H1 (cell line): ENCODE results near the gene ROR1. TPM values are rescaled to one million over a fixed set of nuclear protein-coding genes. Genes with fewer than 3 reads are reported as not detected.

ENCODE experiments used
- CTCF ChIA-PET: fragments of 300-600 bp; sonication (Branson Sonifier 250); formaldehyde crosslinking; loops from one replicate; lab custom pipeline; 2021; ENCODE audit not compliant: partially characterized antibody; lab: Charles Lee
- POLR2A ChIA-PET: fragments of 300-600 bp; sonication (Branson Sonifier 250); formaldehyde crosslinking; loops from one replicate; lab custom pipeline; 2021; ENCODE audit warnings: inconsistent platforms; ENCODE audit not compliant: partially characterized antibody; lab: Charles Lee
- DNase-seq, 2 experiments: peaks; one replicate each; pipeline versions ENCODE4 v3.0.0 to v3.0.0-alpha.2; 2010 to 2022; ENCODE audit warnings: low spot score in 2 of 2, low read depth in 1 of 2, mixed read lengths in 1 of 2
- FAIRE-seq: peaks from 2 replicates; lab custom pipeline; 2011; peaks lifted over from hg19 to GRCh38; lab: Jason Lieb, UNC
- H2AFZ ChIP-seq: 2 replicates; pipeline ENCODE4 v1.8.1; 2012; ENCODE audit warnings: low read length, inconsistent platforms
- H2AK5ac ChIP-seq: 2 replicates; pipeline ENCODE4 v1.6.1; 2013; ENCODE audit warnings: low read depth, low read length
- H2BK120ac ChIP-seq: replicated peaks from 2 replicates; pipeline ENCODE3; 2013; ENCODE audit warnings: low read depth, low read length, inconsistent platforms
- H2BK12ac ChIP-seq: 2 replicates; pipeline ENCODE4 v1.6.1; 2013; ENCODE audit warnings: low read depth, low read length
- H2BK15ac ChIP-seq: 2 replicates; pipeline ENCODE4 v1.6.1; 2013; ENCODE audit warnings: low read length
- H2BK20ac ChIP-seq: 2 replicates; pipeline ENCODE4 v1.6.1; 2013; ENCODE audit warnings: low read length
- H2BK5ac ChIP-seq: 2 replicates; pipeline ENCODE4 v1.6.1; 2013; ENCODE audit warnings: low read depth, low read length
- H3K14ac ChIP-seq: 2 replicates; pipeline ENCODE4 v1.6.1; 2013; ENCODE audit warnings: inconsistent platforms; ENCODE audit not compliant: insufficient read length
- H3K18ac ChIP-seq: 2 replicates; pipeline ENCODE4 v1.6.1; 2013; ENCODE audit warnings: low read length; ENCODE audit errors: extremely low read depth
- H3K23ac ChIP-seq: 2 replicates; pipeline ENCODE4 v1.6.1; 2013; ENCODE audit warnings: inconsistent platforms; ENCODE audit not compliant: insufficient read length
- H3K23me2 ChIP-seq: 2 replicates; pipeline ENCODE4 v1.6.1; 2013; ENCODE audit warnings: low read depth, low read length
- H3K27ac ChIP-seq: 2 replicates; pipeline ENCODE4 v1.6.1; 2011; ENCODE audit warnings: low read depth, low read length, inconsistent platforms
- H3K27me3 ChIP-seq, 4 experiments: replicated peaks in 1 of 4; 1 replicate in 1 of 4; 2 replicates in 3 of 4; pipeline versions ENCODE4 v1.6.1 to v1.8.1; 2011 to 2013; ENCODE audit warnings: low read length in 3 of 4, mild to moderate bottlenecking in 3 of 4, inconsistent platforms in 2 of 4, mixed read lengths in 2 of 4, moderate library complexity in 1 of 4; ENCODE audit not compliant: control insufficient read depth in 3 of 4, insufficient read depth in 3 of 4; ENCODE audit errors: extremely low read depth in 1 of 4
- H3K36me3 ChIP-seq, 4 experiments: 2 replicates each; pipeline versions ENCODE4 v1.6.1 to v1.8.1; 2011 to 2013; ENCODE audit warnings: mild to moderate bottlenecking in 4 of 4, low read length in 3 of 4, moderate library complexity in 2 of 4, control low read depth in 1 of 4, inconsistent platforms in 1 of 4; ENCODE audit not compliant: insufficient read depth in 4 of 4, control insufficient read depth in 2 of 4
- H3K4ac ChIP-seq: replicated peaks from 2 replicates; pipeline ENCODE3; 2013; ENCODE audit warnings: low read length, low read depth, mixed read lengths, inconsistent platforms; ENCODE audit not compliant: insufficient read length
- H3K4me1 ChIP-seq, 4 experiments: replicated peaks in 1 of 4; 1 replicate in 1 of 4; 2 replicates in 3 of 4; pipeline versions ENCODE4 v1.6.1 to v1.8.1; 2011 to 2013; ENCODE audit warnings: low read length in 3 of 4, inconsistent platforms in 2 of 4, mixed read lengths in 1 of 4; ENCODE audit not compliant: insufficient read depth in 4 of 4, control insufficient read depth in 3 of 4
- H3K4me2 ChIP-seq, 2 experiments: 2 replicates each; pipeline versions ENCODE4 v1.6.1 to v1.8.1; 2011 to 2013; ENCODE audit warnings: low read depth in 2 of 2, low read length in 2 of 2, control low read depth in 1 of 2, inconsistent platforms in 1 of 2, mild to moderate bottlenecking in 1 of 2; ENCODE audit not compliant: insufficient read depth in 1 of 2
- H3K4me3 ChIP-seq, 4 experiments: fragments of 200-600, 300-600 bp in 1 of 4; sonication (generic), shearing (Covaris generic), sonication (Bioruptor Twin) in 1 of 4; 2 replicates each; pipeline versions ENCODE4 v1.5.1 to v1.8.1; 2011 to 2016; ENCODE audit warnings: low read length in 4 of 4, low read depth in 3 of 4, control low read depth in 2 of 4, inconsistent platforms in 2 of 4, mild to moderate bottlenecking in 2 of 4, mixed read lengths in 1 of 4, moderate library complexity in 1 of 4; ENCODE audit not compliant: insufficient read depth in 2 of 4; ENCODE audit errors: extremely low read depth in 1 of 4
- H3K56ac ChIP-seq: replicated peaks from 2 replicates; pipeline ENCODE3; 2013; ENCODE audit warnings: low read depth, mild to moderate bottlenecking, mixed read lengths, low read length, inconsistent platforms; ENCODE audit not compliant: insufficient read length
- H3K79me1 ChIP-seq: 2 replicates; pipeline ENCODE4 v1.6.1; 2013; ENCODE audit warnings: low read depth, low read length, control low read depth
- H3K79me2 ChIP-seq, 2 experiments: 2 replicates each; pipeline versions ENCODE4 v1.6.1 to v1.8.1; 2012 to 2013; ENCODE audit warnings: low read length in 2 of 2, mild to moderate bottlenecking in 2 of 2, inconsistent platforms in 1 of 2; ENCODE audit not compliant: insufficient read depth in 2 of 2, control insufficient read depth in 1 of 2
- H3K9ac ChIP-seq, 4 experiments: replicated peaks in 1 of 4; 1 replicate in 1 of 4; 2 replicates in 3 of 4; pipeline versions ENCODE4 v1.6.1 to v1.8.1; 2011 to 2013; ENCODE audit warnings: low read depth in 3 of 4, low read length in 3 of 4, control low read depth in 2 of 4, mild to moderate bottlenecking in 2 of 4, moderate library complexity in 2 of 4, inconsistent platforms in 1 of 4; ENCODE audit errors: extremely low read depth in 1 of 4
- H3K9me3 ChIP-seq, 2 experiments: 2 replicates each; pipeline versions ENCODE4 v1.6.1 to v1.8.1; 2012 to 2013; ENCODE audit warnings: mild to moderate bottlenecking in 2 of 2, moderate library complexity in 2 of 2, control low read depth in 1 of 2, inconsistent platforms in 1 of 2, low read depth in 1 of 2, low read length in 1 of 2, mixed read lengths in 1 of 2; ENCODE audit not compliant: insufficient read depth in 2 of 2
- H4K20me1 ChIP-seq, 2 experiments: replicated peaks in 1 of 2; 2 replicates each; pipeline versions ENCODE3 to v1.8.1; 2011 to 2013; ENCODE audit warnings: inconsistent platforms in 2 of 2, low read length in 2 of 2, mild to moderate bottlenecking in 1 of 2; ENCODE audit not compliant: insufficient read depth in 2 of 2, control insufficient read depth in 1 of 2
- H4K5ac ChIP-seq: 2 replicates; pipeline ENCODE4 v1.6.1; 2013; ENCODE audit warnings: low read length, low read depth, mixed read lengths, inconsistent platforms; ENCODE audit not compliant: insufficient read length
- H4K8ac ChIP-seq: 2 replicates; pipeline ENCODE4 v1.8.0; 2013; ENCODE audit warnings: mild to moderate bottlenecking, moderate library complexity, low read length, inconsistent platforms; ENCODE audit not compliant: insufficient read depth; ENCODE audit errors: extremely low read depth
- H4K91ac ChIP-seq: replicated peaks from 2 replicates; pipeline ENCODE3; 2013; ENCODE audit warnings: low read length, mixed read lengths, inconsistent platforms; ENCODE audit not compliant: insufficient read length
- CBX8 ChIP-seq: fragments of 300-800, 300-1000 bp; sonication (generic); IDR thresholded peaks from 2 replicates; pipeline ENCODE4 v1.7.1; 2016; ENCODE audit warnings: low read depth, low read length, borderline replicate concordance
- CHD1 ChIP-seq: IDR thresholded peaks from 2 replicates; pipeline ENCODE4 v1.6.1; 2012; ENCODE audit warnings: low read depth, low read length, improper control_type of control experiment
- CHD2 ChIP-seq: IDR thresholded peaks from 2 replicates; pipeline ENCODE4 v1.6.1; 2012; ENCODE audit warnings: low read length, improper control_type of control experiment
- CTBP2 ChIP-seq: IDR thresholded peaks from 2 replicates; pipeline ENCODE4 v1.7.0; 2011; ENCODE audit warnings: borderline replicate concordance, mild to moderate bottlenecking, moderate library complexity, mixed read lengths, low read length; ENCODE audit not compliant: insufficient read depth, insufficient read length
- JUN ChIP-seq: IDR thresholded peaks from 2 replicates; pipeline ENCODE4 v1.6.1; 2011; ENCODE audit warnings: low read depth, mild to moderate bottlenecking, improper control_type of control experiment, low read length
- NANOG ChIP-seq: IDR thresholded peaks from 2 replicates; pipeline ENCODE4 v1.6.1; 2011; ENCODE audit warnings: low read length, low read depth, mild to moderate bottlenecking, inconsistent platforms; ENCODE audit not compliant: insufficient read depth, poor library complexity, severe bottlenecking
- PHF8 ChIP-seq: fragments of 200-600 bp; sonication (generic); conservative IDR thresholded peaks from 2 replicates; pipeline ENCODE4 v1.7.1; 2012; ENCODE audit warnings: low read depth, mild to moderate bottlenecking, inconsistent platforms, low read length, moderate library complexity
- SAP30 ChIP-seq: fragments of 300-600 bp; sonication (generic); IDR thresholded peaks from 2 replicates; pipeline ENCODE4 v1.7.1; 2012; ENCODE audit warnings: low read length, moderate library complexity, mild to moderate bottlenecking, inconsistent platforms; ENCODE audit not compliant: insufficient read depth, insufficient replicate concordance
- SIN3A ChIP-seq, 2 experiments: IDR thresholded peaks in 1 of 2; conservative IDR thresholded peaks in 1 of 2; 2 replicates each; pipeline ENCODE4 v1.6.1; 2011 to 2012; ENCODE audit warnings: low read length in 2 of 2, improper control_type of control experiment in 1 of 2, low read depth in 1 of 2, mild to moderate bottlenecking in 1 of 2
- SIRT6 ChIP-seq: IDR thresholded peaks from one replicate; pipeline ENCODE4 v1.7.1; 2012; ENCODE audit warnings: low read length, inconsistent platforms
- TEAD4 ChIP-seq: IDR thresholded peaks from 2 replicates; pipeline ENCODE4 v1.6.1; 2012; ENCODE audit warnings: low read depth, low read length, inconsistent platforms, mixed read lengths
- USF2 ChIP-seq: IDR thresholded peaks from 2 replicates; pipeline ENCODE4 v1.6.1; 2011; ENCODE audit warnings: low read length, improper control_type of control experiment
- YY1 ChIP-seq: IDR thresholded peaks from 2 replicates; pipeline ENCODE4 v1.6.1; 2011; ENCODE audit warnings: low read depth, mild to moderate bottlenecking, low read length
- WGBS, 2 experiments: shearing (Covaris generic) in 1 of 2; methylation state at CpG; one replicate each; pipeline versions ENCODE4 v1.1.6 to v1.1.7; 2013 to 2015; ENCODE audit warnings: low lambda C conversion rate in 2 of 2, mixed read lengths in 2 of 2, inconsistent platforms in 1 of 2, low coverage in 1 of 2, missing lambda C conversion rate in 1 of 2; ENCODE audit not compliant: insufficient replicate concordance in 2 of 2, insufficient coverage in 1 of 2, insufficient read length in 1 of 2; ENCODE audit errors: extremely low coverage in 1 of 2, missing lambda C conversion rate in 1 of 2; 5-methylcytosine and 5-hydroxymethylcytosine counted together
- polyA plus RNA-seq, 7 experiments: library from polyadenylated mRNA; depleted of rRNA in 3 of 7; stranded (reverse) in 5 of 7; unstranded in 2 of 7; fragments of >200 nt in 5 of 7; fragments of 200-250 nt in 2 of 7; gene quantifications; 1 replicate in 5 of 7; 2 replicates in 1 of 7; 4 replicates in 1 of 7; pipeline versions ENCODE4 v1.2.1 to v1.2.3, GENCODE V29; 2011 to 2013; ENCODE audit warnings: missing spikeins in 2 of 7, mixed read lengths in 2 of 7
- total RNA-seq: library from RNA; stranded (reverse); fragmentation: NEBNext Ultra II Directional; extraction: Animal tissue kit (Norgen Biotek cat#: 25700); gene quantifications from 2 replicates; pipeline ENCODE4 v1.2.1, GENCODE V29; 2021

ROR1 gene
- total and polyA plus RNA-seq, 2 of the 8 experiments (the other 6 are each of a cell fraction or from before 2014, with no cell fraction given) = 33.6 to 73.6 TPM

DNA sequence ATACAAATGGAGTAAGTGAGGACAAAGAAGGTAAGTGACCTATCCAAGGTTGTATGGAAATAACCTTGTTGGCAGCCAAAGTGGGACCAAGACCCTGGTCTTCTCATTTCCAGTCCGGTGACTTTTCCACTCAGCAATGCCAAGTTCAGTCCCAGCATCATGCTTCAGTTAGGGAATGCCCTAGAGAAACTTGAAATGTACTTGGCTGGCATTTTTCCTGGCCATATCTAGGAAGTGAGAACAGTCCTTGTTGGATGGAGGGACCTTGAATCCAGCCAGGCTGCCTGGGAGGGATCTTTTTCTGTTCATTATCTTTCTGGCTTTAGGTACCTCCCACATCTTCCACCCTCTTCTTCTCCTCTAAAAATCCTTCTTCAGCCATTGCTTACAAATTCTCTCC, 352.8 kb downstream of the ROR1 start:
- H2BK120ac ChIP-seq = no peak overlapping the region
- peaks cover 0 to 3% of the 10 kb centered on the region in 2 experiments; a peak in 1 of 4 replicates for H3K79me2 ChIP-seq
- H3K23me2 ChIP-seq = no peaks in the 10 kb centered on the region
- H3K27me3 ChIP-seq = no peaks in the 10 kb centered on the region
- FAIRE-seq = no peak
- H3K9ac ChIP-seq = no peak overlapping the region
- H2BK12ac ChIP-seq = no peak overlapping the region
- no peak overlapping the region for H3K4me3 ChIP-seq
- H2AK5ac ChIP-seq = no peak overlapping the region
- H3K4me2 ChIP-seq = no peak overlapping the region
- no peak overlapping the region for H2AFZ ChIP-seq
- no peak overlapping the region for H3K23ac ChIP-seq
- H3K9me3 ChIP-seq = no peaks in the 10 kb centered on the region
- no peak for DNase-seq
- CTCF ChIA-PET = interaction anchor here (0.6 to 3.9 kb wide), 2 partner anchors 11 to 1346 kb away, joined by 3 to 20 read pairs; no protein-coding TSS in a partner anchor
- H4K20me1 ChIP-seq = no peaks in the 10 kb centered on the region
- no peak overlapping the region for H3K4ac ChIP-seq
- H2BK5ac ChIP-seq = no peak overlapping the region
- no peak overlapping the region for H3K56ac ChIP-seq
- no peak overlapping the region for H2BK15ac ChIP-seq
- H3K18ac ChIP-seq = no peak overlapping the region
- H4K5ac ChIP-seq = no peak overlapping the region
- no peaks in the 10 kb centered on the region; the same call in 1 of the 2 replicates for H3K79me1 ChIP-seq
- H3K36me3 ChIP-seq = no peaks in the 10 kb centered on the region
- H3K14ac ChIP-seq = no peak overlapping the region
- H4K91ac ChIP-seq = no peak overlapping the region
- WGBS, 2 experiments = 44% methylated on average over 1 of the region's 1 CpG; no CpG with 5 or more reads in 1 of the 2 experiments
- H3K4me1 ChIP-seq = peaks cover 0 to 5% (median under 1%) of the 10 kb centered on the region in 4 experiments; a peak in 2 of 7 replicates
- H4K8ac ChIP-seq = no peak overlapping the region
- no peak overlapping the region for H2BK20ac ChIP-seq
- POLR2A ChIA-PET = interaction anchor here (1.6 kb wide), 1 partner anchor 14 kb away, joined by 3 read pairs; no protein-coding TSS in a partner anchor
- no peak overlapping the region for H3K27ac ChIP-seq
- no peak for TF ChIP-seq SIRT6
- TF ChIP-seq CHD2 = no peak
- TF ChIP-seq CBX8 = no peak
- no peak for TF ChIP-seq TEAD4
- no peak for TF ChIP-seq JUN
- no peak for TF ChIP-seq SAP30
- TF ChIP-seq PHF8 = no peak
- no peak for TF ChIP-seq CHD1
- no peak for TF ChIP-seq CTBP2
- TF ChIP-seq NANOG = no peak
- TF ChIP-seq YY1 = no peak
- no peak for TF ChIP-seq SIN3A (conservative IDR thresholded peaks at IDR 0.05 in 1 of 2, IDR thresholded peaks at IDR 0.05 in 1 of 2; ENCODE audit: low read depth in 1 of 2, low read length in 2 of 2)
- TF ChIP-seq USF2 = no peak
